Neural cell (in vitro differentiated cells): ENCODE measurements around the gene KLF13. TPM values are rescaled to one million over a fixed set of nuclear protein-coding genes. Genes with fewer than 3 reads are reported as not detected.

Source experiments
- H2AFZ ChIP-seq: fragments of 200-600, 300-800 bp; sonication (generic), shearing (Covaris generic); 2 replicates; pipeline ENCODE4 v1.6.0; 2014; ENCODE audit warnings: low read depth, mild to moderate bottlenecking, antibody characterized with exemption, low read length, moderate library complexity
- H3F3A ChIP-seq: fragments of 200-600 bp; shearing (Covaris generic); 2 replicates; pipeline ENCODE4 v1.6.1; 2016; ENCODE audit warnings: mild to moderate bottlenecking, moderate library complexity, mixed read lengths, antibody characterized with exemption, low read length; ENCODE audit not compliant: insufficient read depth, poor library complexity, severe bottlenecking
- H3K27ac ChIP-seq: fragments of 200-600, 300-800 bp; sonication (generic), shearing (Covaris generic); 2 replicates; pipeline ENCODE4 v1.5.1; 2014; ENCODE audit warnings: mild to moderate bottlenecking, low read length, moderate library complexity
- H3K27me3 ChIP-seq: fragments of 300-800, 200-600 bp; sonication (generic), shearing (Covaris generic); 2 replicates; pipeline ENCODE4 v1.6.0; 2014; ENCODE audit warnings: mild to moderate bottlenecking, low read depth, low read length, moderate library complexity; ENCODE audit not compliant: insufficient read depth
- H3K36me3 ChIP-seq: fragments of 300-800, 200-600 bp; sonication (generic), shearing (Covaris generic); 2 replicates; pipeline ENCODE4 v1.5.1; 2014; ENCODE audit warnings: mild to moderate bottlenecking, antibody characterized with exemption, low read length, moderate library complexity; ENCODE audit not compliant: insufficient read depth
- H3K4me2 ChIP-seq: fragments of 300-800, 200-600 bp; sonication (generic), shearing (Covaris generic); 2 replicates; pipeline ENCODE4 v1.6.0; 2014; ENCODE audit warnings: mild to moderate bottlenecking, low read length
- H3K4me3 ChIP-seq: fragments of 300-800, 200-600 bp; sonication (generic), shearing (Covaris generic); 2 replicates; pipeline ENCODE4 v1.5.1; 2014; ENCODE audit warnings: mild to moderate bottlenecking, low read length, moderate library complexity
- H3K79me2 ChIP-seq: fragments of 200-600 bp; shearing (Covaris generic); replicated peaks from 2 replicates; pipeline ENCODE4 v1.6.0; 2014; ENCODE audit warnings: mild to moderate bottlenecking, low read length, moderate library complexity; ENCODE audit not compliant: insufficient read depth
- H3K9ac ChIP-seq: fragments of 300-800, 200-600 bp; sonication (generic), shearing (Covaris generic); 2 replicates; pipeline ENCODE4 v1.6.1; 2016; ENCODE audit warnings: mild to moderate bottlenecking, low read length, mixed read lengths
- H3K9me2 ChIP-seq: fragments of 200-600 bp; shearing (Covaris generic); 2 replicates; pipeline ENCODE4 v1.6.1; 2016; ENCODE audit warnings: mild to moderate bottlenecking, low read length, mixed read lengths; ENCODE audit not compliant: insufficient read depth
- H3K9me3 ChIP-seq: fragments of 200-600, 300-800 bp; sonication (generic), shearing (Covaris generic); 2 replicates; pipeline ENCODE4 v1.6.1; 2016; ENCODE audit warnings: mild to moderate bottlenecking, mixed run types, low read length, moderate library complexity, mixed read lengths
- H4K20me1 ChIP-seq: fragments of 200-600 bp; shearing (Covaris generic); 2 replicates; pipeline ENCODE4 v1.6.1; 2016; ENCODE audit warnings: mild to moderate bottlenecking, mixed run types; ENCODE audit not compliant: insufficient read depth
- CTCF ChIP-seq: fragments of 450-650 bp; IDR thresholded peaks from 2 replicates; pipeline ENCODE4 v1.5.1; 2014; ENCODE audit warnings: antibody characterized with exemption, mild to moderate bottlenecking, moderate library complexity; ENCODE audit not compliant: poor library complexity, severe bottlenecking
- EP300 ChIP-seq: fragments of 450-650 bp; conservative IDR thresholded peaks from 2 replicates; pipeline ENCODE4 v1.6.1; 2014; ENCODE audit warnings: antibody characterized with exemption, mild to moderate bottlenecking, moderate library complexity; ENCODE audit not compliant: poor library complexity, severe bottlenecking
- EZH2 ChIP-seq: fragments of 200-600, 300-800 bp; shearing (Covaris generic), sonication (generic); IDR thresholded peaks from 2 replicates; pipeline ENCODE4 v1.6.1; 2014; ENCODE audit warnings: antibody characterized with exemption, low read length, borderline replicate concordance, mild to moderate bottlenecking; ENCODE audit not compliant: insufficient read depth, poor library complexity, severe bottlenecking
- MXI1 ChIP-seq: fragments of 450-650 bp; conservative IDR thresholded peaks from 2 replicates; pipeline ENCODE4 v1.6.1; 2014; ENCODE audit warnings: antibody characterized with exemption, mild to moderate bottlenecking; ENCODE audit not compliant: poor library complexity, severe bottlenecking
- POLR2AphosphoS5 ChIP-seq: IDR thresholded peaks from 2 replicates; pipeline ENCODE4 v1.6.1; 2012
- RAD21 ChIP-seq: fragments of 450-650 bp; conservative IDR thresholded peaks from 2 replicates; pipeline ENCODE4 v1.6.1; 2014; ENCODE audit warnings: antibody characterized with exemption, mild to moderate bottlenecking, moderate library complexity
- REST ChIP-seq: IDR thresholded peaks from 2 replicates; pipeline ENCODE4 v1.6.1; 2012; ENCODE audit warnings: borderline replicate concordance
- SMC3 ChIP-seq: fragments of 450-650 bp; conservative IDR thresholded peaks from 2 replicates; pipeline ENCODE4 v1.6.1; 2014; ENCODE audit warnings: antibody characterized with exemption, mild to moderate bottlenecking, moderate library complexity; ENCODE audit not compliant: poor library complexity
- TAF1 ChIP-seq: IDR thresholded peaks from 2 replicates; pipeline ENCODE4 v1.6.1; 2012; ENCODE audit warnings: low read depth
- polyA plus RNA-seq: library from polyadenylated mRNA; depleted of rRNA; stranded (reverse); fragments of >200 nt; gene quantifications from 2 replicates; pipeline ENCODE4 v1.2.3, GENCODE V29; 2014

Gene KLF13
- polyA plus RNA-seq, 1 donor from 2014 or later: 17.0 TPM

- Histone ChIP-seq H3K9me2 (no peaks in the 10 kb centered on the region), H4K20me1 (no peaks in the 10 kb centered on the region), H3K27me3 (no peaks in the 10 kb centered on the region), H3K4me3 (no peak overlapping the region), H3F3A (no peaks in the 10 kb centered on the region), H3K27ac (no peak overlapping the region), H2AFZ (no peak overlapping the region), H3K4me2 (no peak overlapping the region), H3K79me2 (no peaks in the 10 kb centered on the region), H3K9ac (no peak overlapping the region), H3K9me3 (no peaks in the 10 kb centered on the region), H3K36me3 (no peaks in the 10 kb centered on the region)
- no peak for TF ChIP-seq CTCF
- no peak for TF ChIP-seq REST
- no peak for TF ChIP-seq RAD21
- no peak for TF ChIP-seq SMC3
- no peak for TF ChIP-seq EZH2
- no peak for TF ChIP-seq TAF1
- TF ChIP-seq MXI1: no peak
- no peak for TF ChIP-seq POLR2AphosphoS5
- no peak for TF ChIP-seq EP300
These were observed 30.4 kb upstream of the KLF13 start for GRCh38 chr15:31296219-31296645.

GRCh38 chr15:31296646-31297574 is 29.7 kb upstream of the KLF13 start:
- Histone ChIP-seq H3K4me2 (no peak overlapping the region), H3K4me3 (no peak overlapping the region), H3K36me3 (no peaks in the 10 kb centered on the region), H3K9me2 (no peaks in the 10 kb centered on the region), H3K79me2 (no peaks in the 10 kb centered on the region), H3K9me3 (no peaks in the 10 kb centered on the region), H2AFZ (no peak overlapping the region), H3F3A (no peaks in the 10 kb centered on the region), H3K9ac (no peak overlapping the region), H3K27ac (no peak overlapping the region), H4K20me1 (no peaks in the 10 kb centered on the region), H3K27me3 (no peaks in the 10 kb centered on the region)
- TF ChIP-seq TAF1: no peak
- no peak for TF ChIP-seq CTCF
- no peak for TF ChIP-seq SMC3
- TF ChIP-seq EP300: no peak
- no peak for TF ChIP-seq MXI1
- TF ChIP-seq EZH2: no peak
- no peak for TF ChIP-seq RAD21
- no peak for TF ChIP-seq POLR2AphosphoS5
- TF ChIP-seq REST: no peak
